NCI-H1930 (cell line): ENCODE measurements around the gene APRT.

ENCODE experiments used
- DNase-seq, 2 experiments: peaks; one replicate each; lab custom pipeline; 2025; lab: John Stamatoyannopoulos, UW

APRT gene

GRCh38 chr16:88787579-88788314, 24.0 kb downstream of the APRT start:
- no peak for DNase-seq

- DNase-seq = peak in 1 of 2 experiments; percentile 5
Observed at GRCh38 chr16:88785106-88785924, 26.4 kb downstream of the APRT start, which contains the start of gene PIEZO1. Gene PIEZO1, minus strand, starts transcription at chr16:88785220. Its CDS starts 256 bp downstream, at chr16:88784964.

GRCh38 chr16:88784856-88785105, 26.9 kb downstream of the APRT start:
- DNase-seq = no peak

DNA sequence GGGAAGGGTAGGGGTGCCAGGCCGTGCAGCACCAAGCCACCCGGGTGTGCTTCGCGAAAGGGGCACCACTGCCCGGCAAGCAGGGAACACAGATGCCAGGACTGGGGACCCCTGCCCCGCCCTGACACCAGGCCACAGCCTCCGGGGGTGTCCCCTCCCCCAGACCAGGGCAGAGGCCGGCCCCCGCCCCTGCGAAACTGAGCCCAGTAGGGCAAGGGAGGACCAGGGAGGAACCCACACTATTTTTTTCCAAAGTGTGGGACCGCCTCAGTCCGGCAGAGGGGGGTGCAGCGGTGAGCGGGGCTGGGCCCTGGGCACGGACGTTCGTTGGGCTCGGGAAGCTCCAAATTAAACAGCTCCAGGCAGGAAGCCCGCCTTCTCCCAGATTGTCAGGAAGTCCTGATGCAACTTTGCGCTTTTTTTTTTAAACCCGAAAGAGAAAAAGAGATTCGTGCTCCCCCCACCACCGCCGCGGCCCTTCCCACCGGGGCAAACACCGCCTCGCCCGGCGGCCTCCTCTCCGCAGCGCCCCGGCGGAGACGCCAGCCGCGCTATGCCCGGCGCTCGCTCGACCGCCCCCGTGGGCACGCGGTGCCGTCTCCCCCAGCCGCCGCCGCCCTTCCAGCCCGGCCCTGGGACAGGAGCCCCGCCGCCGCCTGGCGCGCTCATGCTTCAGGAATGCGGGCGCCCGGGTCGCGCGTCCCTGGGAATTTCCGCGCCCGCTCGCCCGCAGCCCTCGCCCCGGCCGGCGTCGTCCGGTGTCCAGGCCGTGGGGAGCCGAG, 27.5 kb downstream of the APRT start:
- no peak for DNase-seq

- no peak for DNase-seq
Observed at GRCh38 chr16:88783391-88784073, 28.2 kb downstream of the APRT start.

- DNase-seq = no peak
Observed at GRCh38 chr16:88782454-88783390, 29.0 kb downstream of the APRT start.

GRCh38 chr16:88781140-88782077, 30.3 kb downstream of the APRT start:
- DNase-seq = no peak

GRCh38 chr16:88780142-88781062, 31.3 kb downstream of the APRT start:
- DNase-seq = no peak

DNA sequence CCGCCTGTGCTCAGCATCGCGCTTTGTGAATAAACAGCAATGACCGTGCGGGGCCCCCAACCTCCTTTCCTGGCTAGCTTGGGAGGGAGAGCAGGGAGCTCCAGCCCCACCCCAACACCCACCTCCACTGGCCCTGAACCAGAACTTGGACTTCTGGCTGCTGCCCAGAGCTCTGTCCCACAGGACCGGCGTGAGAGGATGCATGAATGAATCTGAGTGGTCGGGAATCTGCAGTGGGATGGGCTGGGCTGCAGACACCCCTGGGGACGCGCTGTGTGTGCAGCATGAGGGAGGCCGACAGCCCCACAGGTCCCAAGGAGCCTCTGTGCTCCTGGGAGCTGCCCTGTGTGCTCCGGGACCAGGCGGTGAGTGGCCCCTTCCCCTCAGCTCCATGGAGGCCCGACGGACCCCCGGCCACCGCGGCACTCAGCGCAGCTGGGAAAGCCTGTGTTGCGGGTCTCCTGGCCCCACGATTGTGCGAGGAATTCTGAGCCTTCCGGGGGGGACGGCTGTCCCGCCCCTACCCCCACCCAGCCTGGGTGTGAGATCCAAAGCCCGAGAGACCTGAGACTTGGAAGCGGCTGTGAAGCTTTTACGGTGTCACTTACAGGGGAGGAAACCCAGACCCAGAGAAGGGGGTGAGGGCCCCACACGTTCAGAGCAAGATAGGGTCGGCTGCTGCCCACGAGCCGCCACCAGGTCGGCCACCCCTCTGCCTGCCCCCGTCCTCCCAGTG, 32.2 kb downstream of the APRT start:
- DNase-seq = no peak

GRCh38 chr16:88778541-88779065, 33.1 kb downstream of the APRT start:
- DNase-seq = no peak

GRCh38 chr16:88778271-88778525, 33.5 kb downstream of the APRT start:
- no peak for DNase-seq

- no peak for DNase-seq
Observed at GRCh38 chr16:88777471-88778270, 34.1 kb downstream of the APRT start.

DNA sequence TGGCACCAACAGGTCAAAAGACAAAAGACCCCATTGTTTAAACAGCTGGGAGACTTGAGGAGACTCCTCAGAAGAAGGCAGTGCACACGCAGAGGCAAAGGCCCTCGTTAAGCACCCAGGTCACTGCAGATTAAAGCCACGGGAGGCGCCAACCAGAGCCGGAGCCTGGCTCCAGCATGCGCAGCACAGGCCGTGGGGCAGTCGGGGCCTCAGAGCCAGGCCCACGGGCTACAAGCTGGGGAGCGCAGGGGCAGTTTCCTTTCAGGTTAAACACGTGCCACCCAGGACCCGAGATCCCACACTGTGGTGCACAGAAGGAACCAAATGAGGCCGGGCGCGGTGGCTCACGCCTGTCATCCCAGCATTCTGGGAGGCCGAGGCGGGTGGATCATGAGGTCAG, 35.9 kb downstream of the APRT start:
- no peak for DNase-seq

- no peak for DNase-seq
Observed at GRCh38 chr16:88774544-88775393, 37.0 kb downstream of the APRT start.

DNA sequence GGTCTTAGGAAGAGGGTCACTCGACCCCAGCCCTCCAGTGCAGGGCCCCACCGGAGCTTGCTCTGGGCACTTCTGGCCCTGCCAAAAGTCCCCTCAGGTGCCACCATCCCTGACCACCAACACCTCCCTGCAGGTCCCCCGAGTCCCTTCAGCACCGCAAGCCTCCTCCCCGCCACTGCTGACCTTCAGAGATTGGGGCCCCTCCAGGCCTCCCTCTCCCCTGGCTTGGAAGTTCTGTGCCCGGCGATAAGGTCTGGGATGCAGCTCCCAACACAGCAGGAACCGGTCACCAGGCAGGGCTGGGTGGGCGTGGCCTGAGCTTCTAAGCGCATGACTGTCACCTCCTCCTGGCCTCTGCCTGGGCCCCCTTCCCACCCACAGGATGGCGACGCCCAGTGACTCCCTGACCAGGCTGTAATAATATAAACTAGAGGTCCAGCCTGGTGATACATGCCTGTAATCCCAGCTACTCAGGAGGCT, 37.9 kb downstream of the APRT start:
- no peak for DNase-seq
